Caki2 (cell line): Measurements from ENCODE around the gene PRKCZ. TPM values are rescaled to one million over a fixed set of nuclear protein-coding genes. Genes with fewer than 3 reads are reported as not detected.

ENCODE experiments used
- DNase-seq: peaks from one replicate; pipeline ENCODE4 v3.0.0-alpha.2; 2015; ENCODE audit warnings: low read depth
- in situ Hi-C: cut with HindIII; loops from 2 replicates; pipeline ENCODE4 v1.10.0; 2016; ENCODE audit warnings: low sequenced_read_pairs, low pct_unique_long_range_greater_than_20kb, mixed read lengths
- total RNA-seq: library from RNA; depleted of rRNA; stranded (reverse); fragments of >200 nt; shearing (Covaris generic); gene quantifications from 2 replicates; pipeline ENCODE4 v1.2.3, GENCODE V29; 2014; ENCODE audit warnings: low replicate concordance

The PRKCZ gene
- total RNA-seq, 1 experiment from 2014 or later, result 60.4 TPM

- no peak for DNase-seq
- in situ Hi-C loops, result no loop called here
Observed at GRCh38 chr1:2152954-2153353, 102.7 kb downstream of the PRKCZ start.

- in situ Hi-C loops, result no loop called here
- DNase-seq, result no peak
Observed at GRCh38 chr1:2154022-2154421, 103.8 kb downstream of the PRKCZ start.

GRCh38 chr1:2155147-2155598 is 105.0 kb downstream of the PRKCZ start:
- in situ Hi-C loops, result no loop called here
- DNase-seq, result no peak

- no peak for DNase-seq
- in situ Hi-C loops, result no loop called here
Observed at GRCh38 chr1:2155788-2156187, 105.6 kb downstream of the PRKCZ start.

GRCh38 chr1:2156866-2157265 is 106.7 kb downstream of the PRKCZ start:
- in situ Hi-C loops, result no loop called here

GRCh38 chr1:2157856-2158255 is 107.6 kb downstream of the PRKCZ start:
- in situ Hi-C loops, result no loop called here
- DNase-seq, result no peak

More at GRCh38 chr1:2156866-2157265, 106.7 kb downstream of the PRKCZ start:
- DNase-seq, result no peak

GRCh38 chr1:2158272-2158671 is 108.1 kb downstream of the PRKCZ start:
- no peak for DNase-seq
- in situ Hi-C loops, result no loop called here

GRCh38 chr1:2159124-2159523 is 108.9 kb downstream of the PRKCZ start:
- in situ Hi-C loops, result no loop called here
- no peak for DNase-seq

GRCh38 chr1:2160451-2161300 is 110.5 kb downstream of the PRKCZ start:
- in situ Hi-C loops, result no loop called here

GRCh38 chr1:2163205-2163604 is 113.0 kb downstream of the PRKCZ start:
- no peak for DNase-seq
- in situ Hi-C loops, result no loop called here

More at GRCh38 chr1:2160451-2161300, 110.5 kb downstream of the PRKCZ start:
- DNase-seq, result no peak

- in situ Hi-C loops, result no loop called here
- DNase-seq, result no peak
Observed at GRCh38 chr1:2165646-2166045, 115.4 kb downstream of the PRKCZ start.

- in situ Hi-C loops, result no loop called here
- DNase-seq, result no peak
Observed at GRCh38 chr1:2166254-2166653, 116.0 kb downstream of the PRKCZ start.

- in situ Hi-C loops, result no loop called here
- no peak for DNase-seq
Observed at GRCh38 chr1:2166695-2167094, 116.5 kb downstream of the PRKCZ start.

GRCh38 chr1:2168090-2168489 is 117.9 kb downstream of the PRKCZ start:
- in situ Hi-C loops, result no loop called here
- DNase-seq, result no peak

- in situ Hi-C loops, result no loop called here
- no peak for DNase-seq
Observed at GRCh38 chr1:2168535-2168934, 118.3 kb downstream of the PRKCZ start.

- DNase-seq, result no peak
- in situ Hi-C loops, result no loop called here
Observed at GRCh38 chr1:2169200-2169836, 119.1 kb downstream of the PRKCZ start.

- in situ Hi-C loops, result no loop called here
- DNase-seq, result no peak
Observed at GRCh38 chr1:2170211-2170610, 120.0 kb downstream of the PRKCZ start.

GRCh38 chr1:2172012-2172411 is 121.8 kb downstream of the PRKCZ start:
- in situ Hi-C loops, result no loop called here
- no peak for DNase-seq

- in situ Hi-C loops, result no loop called here
- no peak for DNase-seq
Observed at GRCh38 chr1:2172551-2173146, 122.4 kb downstream of the PRKCZ start.
